IgD-negative memory B cell (primary cell): Measurements from ENCODE around the gene PRPF8. TPM values are rescaled to one million over a fixed set of nuclear protein-coding genes. Genes with fewer than 3 reads are reported as not detected.
"Not testable (repeated sequence)": the region's sequence is repeated elsewhere in the genome, so short reads cannot be mapped to it uniquely, and the experiment has no call there.

Experiments used
- H3K27ac Mint-ChIP-seq, 3 donors: one replicate each; pipeline ENCODE4 v1.8.0; 2020 to 2022; ENCODE audit warnings: mild to moderate bottlenecking in 3 of 3, mixed read lengths in 3 of 3, moderate library complexity in 1 of 3
- H3K27me3 Mint-ChIP-seq: one replicate; pipeline ENCODE4 v1.8.0; 2021; ENCODE audit warnings: mixed read lengths
- H3K36me3 Mint-ChIP-seq: one replicate; pipeline ENCODE4 v1.8.0; 2020; ENCODE audit warnings: mild to moderate bottlenecking, mixed read lengths
- H3K4me1 Mint-ChIP-seq, 3 donors: one replicate each; pipeline ENCODE4 v1.8.0; 2020 to 2022; ENCODE audit warnings: mixed read lengths in 3 of 3, mild to moderate bottlenecking in 1 of 3
- H3K4me3 Mint-ChIP-seq, 4 donors: one replicate each; pipeline ENCODE4 v1.8.0; 2020 to 2022; ENCODE audit warnings: mild to moderate bottlenecking in 4 of 4, mixed read lengths in 4 of 4, moderate library complexity in 3 of 4
- H3K9me3 Mint-ChIP-seq, 3 donors: one replicate each; pipeline ENCODE4 v1.8.0; 2020 to 2021; ENCODE audit warnings: mixed read lengths in 3 of 3, mild to moderate bottlenecking in 1 of 3
- polyA plus RNA-seq: library from polyadenylated mRNA; unstranded; fragments of 300-500 nt; fragmentation: Illumina TruSeq; gene quantifications from one replicate; pipeline ENCODE4 v1.2.3, GENCODE V29; 2021

Gene PRPF8
- polyA plus RNA-seq, 1 donor from 2014 or later: 156 TPM

GRCh38 chr17:1711804-1712203, 27.1 kb upstream of the PRPF8 start:
- Mint-ChIP-seq H3K36me3 (no peaks in the 10 kb centered on the region), H3K4me1 (peaks cover 4 to 17% (median 4%) of the 10 kb centered on the region in 3 donors), H3K27ac (peak overlapping the region in 1 of 3 donors; percentile 44), H3K9me3 (no peaks in the 10 kb centered on the region), H3K4me3 (peak overlapping the region in 1 of 4 donors; percentile 75), H3K27me3 (peaks cover 32% of the 10 kb centered on the region)

DNA sequence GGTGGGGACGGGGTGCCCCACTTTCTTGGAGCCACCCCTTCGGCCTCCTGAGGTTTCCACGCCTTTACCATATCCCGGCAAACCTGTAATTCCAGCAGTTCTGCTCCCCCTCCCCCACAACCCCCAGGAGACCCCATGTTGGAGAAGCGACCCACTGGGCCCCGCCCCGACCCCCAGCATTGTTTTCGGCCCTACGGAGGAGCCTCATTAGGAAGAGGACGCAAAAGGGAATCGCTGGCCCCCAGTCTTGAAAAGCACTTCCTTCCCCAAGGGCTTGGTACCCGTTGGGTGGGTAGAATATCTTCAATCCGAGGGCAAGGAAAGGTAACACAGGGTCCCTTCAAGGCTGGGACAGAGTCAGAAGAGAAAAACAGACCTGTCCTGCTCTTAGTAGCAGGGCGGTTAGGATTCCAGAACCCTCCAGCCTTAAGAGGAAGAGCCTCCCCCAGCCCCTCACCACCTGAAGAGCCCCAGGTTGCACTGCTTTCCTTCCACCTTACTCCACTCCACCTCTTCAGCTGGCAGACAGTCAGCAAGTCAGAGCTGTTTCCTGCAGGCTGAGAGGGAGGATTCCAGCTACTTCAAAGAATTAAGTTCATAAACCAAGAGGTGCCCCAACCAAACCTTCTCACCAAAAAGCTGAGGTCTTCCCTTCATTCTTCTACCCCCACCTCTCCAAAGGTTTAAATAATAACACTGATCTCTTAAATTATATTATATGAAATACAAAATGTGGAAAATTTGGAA, 26.3 kb upstream of the PRPF8 start:
- Mint-ChIP-seq H3K4me3 (peak overlapping the region; percentile 46 to 83 (median 73)), H3K4me1 (peaks cover 3 to 13% (median 4%) of the 10 kb centered on the region in 3 donors), H3K9me3 (no peaks in the 10 kb centered on the region), H3K36me3 (no peaks in the 10 kb centered on the region), H3K27me3 (peaks cover 37% of the 10 kb centered on the region), H3K27ac (peak overlapping the region in 1 of 3 donors; percentile 59)

- Mint-ChIP-seq H3K36me3 (no peaks in the 10 kb centered on the region), H3K9me3 (no peaks in the 10 kb centered on the region), H3K4me1 (peaks cover 2 to 13% (median 4%) of the 10 kb centered on the region in 3 donors), H3K27ac (peak within 1 kb of the TSS in 1 of 3 donors; percentile 59), H3K27me3 (peaks cover 39% of the 10 kb centered on the region), H3K4me3 (peak within 1 kb of the TSS; percentile 52 to 83 (median 73))
Measured at GRCh38 chr17:1709971-1710806, 25.5 kb upstream of the PRPF8 start, which contains the start of gene TLCD2. TSS of gene TLCD2 (minus strand) at chr17:1710377. CDS start at chr17:1710242, 135 bp downstream.

DNA sequence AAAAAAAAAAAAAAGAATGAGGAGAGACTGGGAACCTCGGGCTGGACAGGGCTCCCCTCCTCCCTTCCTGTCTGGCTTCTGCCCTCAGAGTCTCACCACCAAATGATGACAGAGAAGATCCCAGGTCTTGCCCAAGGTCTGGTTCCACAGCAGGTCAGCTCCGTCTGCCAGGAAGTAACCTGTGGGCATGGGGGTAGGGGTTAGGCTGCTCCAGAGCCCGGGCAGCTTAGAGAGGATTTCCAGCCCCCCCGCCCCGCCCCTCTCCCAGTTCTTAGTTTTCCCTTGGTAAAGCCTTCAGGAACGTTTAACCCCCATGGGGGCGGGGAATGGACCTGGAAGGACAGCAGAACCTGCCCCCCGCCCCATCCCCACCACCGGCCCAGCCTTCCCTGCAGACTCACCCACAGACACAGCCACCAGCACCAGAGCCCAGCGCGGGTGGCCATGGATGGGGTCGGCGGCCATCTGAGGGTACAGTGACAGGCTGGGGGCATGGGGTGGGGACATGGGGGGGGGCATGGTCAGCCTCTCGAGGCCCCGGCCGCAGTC, 24.8 kb upstream of the PRPF8 start:
- no peaks in the 10 kb centered on the region for H3K9me3 Mint-ChIP-seq
- peaks cover 42% of the 10 kb centered on the region for H3K27me3 Mint-ChIP-seq
- no peak overlapping the region for H3K27ac Mint-ChIP-seq
- peaks cover 2 to 13% (median 2%) of the 10 kb centered on the region in 3 donors for H3K4me1 Mint-ChIP-seq
- H3K36me3 Mint-ChIP-seq: no peaks in the 10 kb centered on the region
- H3K4me3 Mint-ChIP-seq: peak overlapping the region in 2 of 4 donors; percentile 27 to 73

- H3K4me3 Mint-ChIP-seq: peak overlapping the region in 1 of 4 donors; percentile 73
- H3K27ac Mint-ChIP-seq, H3K36me3 Mint-ChIP-seq, H3K9me3 Mint-ChIP-seq: not testable (repeated sequence)
- peaks cover 0 to 13% (median 2%) of the 10 kb centered on the region in 3 donors for H3K4me1 Mint-ChIP-seq
- H3K27me3 Mint-ChIP-seq: peaks cover 42% of the 10 kb centered on the region
Measured at GRCh38 chr17:1708791-1709346, 24.2 kb upstream of the PRPF8 start.

- Mint-ChIP-seq H3K4me3 (no peak overlapping the region), H3K9me3 (no peaks in the 10 kb centered on the region), H3K27ac (no peak overlapping the region), H3K36me3 (peaks cover 3% of the 10 kb centered on the region), H3K4me1 (peaks cover 0 to 11% (median 2%) of the 10 kb centered on the region in 3 donors), H3K27me3 (peaks cover 39% of the 10 kb centered on the region)
Measured at GRCh38 chr17:1707107-1707506, 22.4 kb upstream of the PRPF8 start.

DNA sequence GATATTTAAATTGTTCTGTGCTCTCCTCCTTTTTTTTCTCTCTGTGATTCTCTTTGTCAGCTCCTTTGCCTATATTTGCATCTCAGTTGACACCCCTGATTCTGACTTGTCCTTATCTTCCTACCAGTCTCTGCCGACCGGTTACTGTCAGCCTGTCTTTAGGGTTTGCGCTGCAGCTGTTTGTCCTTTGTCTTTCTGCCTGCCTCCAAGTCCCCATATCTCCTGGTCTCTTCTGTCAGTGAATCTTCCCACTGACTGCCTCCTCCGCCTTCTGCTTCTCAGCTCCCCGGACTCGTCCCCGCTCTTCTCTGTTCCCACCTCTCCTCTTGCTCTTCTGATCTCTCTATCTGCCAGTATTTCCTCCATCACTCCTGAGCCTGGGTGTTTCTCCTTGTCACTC, 20.3 kb upstream of the PRPF8 start:
- H3K4me1 Mint-ChIP-seq: no peaks in the 10 kb centered on the region
- no peak overlapping the region for H3K27ac Mint-ChIP-seq
- H3K4me3 Mint-ChIP-seq: no peak overlapping the region
- H3K9me3 Mint-ChIP-seq: no peaks in the 10 kb centered on the region
- H3K36me3 Mint-ChIP-seq: peaks cover 3% of the 10 kb centered on the region
- H3K27me3 Mint-ChIP-seq: peaks cover 31% of the 10 kb centered on the region

DNA sequence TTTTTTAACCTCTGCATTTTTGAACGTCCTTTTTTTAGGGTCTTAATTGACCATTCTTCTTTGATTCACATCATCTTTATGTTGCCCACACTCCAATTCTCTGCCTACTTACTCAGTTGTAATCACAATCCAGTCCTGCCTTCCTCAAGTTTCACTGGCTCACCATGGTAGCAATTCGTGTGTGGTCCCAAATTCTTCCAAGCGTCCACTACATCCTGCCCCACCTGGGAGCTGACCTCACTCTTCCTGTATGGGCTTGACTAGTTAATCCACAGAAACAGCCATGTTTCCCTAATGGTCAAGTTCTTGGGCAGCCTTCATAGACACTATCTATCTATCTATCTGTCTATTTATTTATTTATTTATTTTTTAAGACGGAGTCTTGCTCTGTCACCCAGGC, 18.4 kb upstream of the PRPF8 start:
- Mint-ChIP-seq H3K9me3 (no peaks in the 10 kb centered on the region), H3K27ac (no peak overlapping the region), H3K4me3 (no peak overlapping the region), H3K27me3 (peaks cover 27% of the 10 kb centered on the region), H3K36me3 (peaks cover 3% of the 10 kb centered on the region), H3K4me1 (no peaks in the 10 kb centered on the region)

DNA sequence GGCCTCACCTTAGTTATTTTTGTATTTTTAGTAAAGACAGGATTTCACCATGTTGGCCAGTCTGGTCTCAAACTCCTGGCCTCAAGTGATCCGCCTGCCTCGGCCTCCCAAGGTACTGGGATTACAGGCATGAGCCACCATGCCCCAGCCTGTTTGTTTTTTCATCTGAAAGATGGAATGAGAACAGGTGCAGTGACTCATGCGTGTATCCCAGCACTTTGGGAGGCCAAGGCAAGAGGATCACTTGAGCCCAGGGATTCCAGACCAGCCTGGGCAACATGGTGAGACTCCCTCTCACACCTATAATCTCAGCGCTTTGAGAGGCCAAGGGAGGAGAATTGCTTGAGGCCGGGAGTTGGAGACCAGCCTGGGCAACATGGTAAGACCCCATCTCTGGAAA, 15.2 kb upstream of the PRPF8 start:
- not testable (repeated sequence) for H3K27me3 Mint-ChIP-seq, H3K9me3 Mint-ChIP-seq, H3K4me3 Mint-ChIP-seq, H3K36me3 Mint-ChIP-seq, H3K27ac Mint-ChIP-seq, H3K4me1 Mint-ChIP-seq

GRCh38 chr17:1697681-1698080, 13.0 kb upstream of the PRPF8 start:
- H3K36me3 Mint-ChIP-seq: no peaks in the 10 kb centered on the region
- no peak overlapping the region for H3K4me3 Mint-ChIP-seq
- H3K9me3 Mint-ChIP-seq: no peaks in the 10 kb centered on the region
- no peaks in the 10 kb centered on the region for H3K4me1 Mint-ChIP-seq
- peaks cover 8% of the 10 kb centered on the region for H3K27me3 Mint-ChIP-seq
- H3K27ac Mint-ChIP-seq: no peak overlapping the region

DNA sequence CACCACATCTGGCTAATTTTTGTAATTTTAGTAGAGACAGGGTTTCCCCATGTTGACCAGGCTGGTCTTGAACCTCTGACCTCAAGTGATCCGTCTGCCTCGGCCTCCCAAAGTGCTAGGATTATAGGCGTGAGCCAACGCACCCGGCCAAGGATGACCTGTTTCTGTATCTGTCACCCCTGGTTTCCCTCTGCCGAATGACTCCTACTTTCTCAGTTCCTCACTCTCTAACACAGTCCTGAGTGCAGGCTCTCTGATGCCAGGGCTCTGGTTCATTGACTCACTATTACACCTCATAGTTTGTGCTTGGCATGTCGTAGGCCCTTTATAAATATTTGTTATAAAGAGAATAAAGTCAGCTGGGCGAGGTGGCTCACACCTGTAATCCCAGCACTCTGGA, 10.7 kb upstream of the PRPF8 start:
- peaks cover 11% of the 10 kb centered on the region for H3K27me3 Mint-ChIP-seq
- peaks cover 0 to 1% (median 0%) of the 10 kb centered on the region in 3 donors for H3K4me1 Mint-ChIP-seq
- H3K27ac Mint-ChIP-seq: no peak overlapping the region
- no peak overlapping the region for H3K4me3 Mint-ChIP-seq
- H3K36me3 Mint-ChIP-seq: no peaks in the 10 kb centered on the region
- H3K9me3 Mint-ChIP-seq: no peaks in the 10 kb centered on the region

- Mint-ChIP-seq H3K4me3 (no peak overlapping the region), H3K9me3 (no peaks in the 10 kb centered on the region), H3K27ac (no peak overlapping the region), H3K36me3 (no peaks in the 10 kb centered on the region), H3K4me1 (peaks cover 0 to 1% (median 0%) of the 10 kb centered on the region in 3 donors), H3K27me3 (peaks cover 11% of the 10 kb centered on the region)
Measured at GRCh38 chr17:1693339-1693738, 8.7 kb upstream of the PRPF8 start.

GRCh38 chr17:1690544-1691221, 6.0 kb upstream of the PRPF8 start:
- Mint-ChIP-seq H3K9me3 (no peaks in the 10 kb centered on the region), H3K4me3 (peak overlapping the region in 1 of 4 donors; percentile 32), H3K4me1 (peaks cover 0 to 5% (median 0%) of the 10 kb centered on the region in 3 donors), H3K36me3 (peaks cover 2% of the 10 kb centered on the region), H3K27me3 (peaks cover 7% of the 10 kb centered on the region), H3K27ac (no peak overlapping the region)

GRCh38 chr17:1688405-1688804, 3.7 kb upstream of the PRPF8 start:
- H3K9me3 Mint-ChIP-seq, H3K36me3 Mint-ChIP-seq, H3K27me3 Mint-ChIP-seq, H3K4me3 Mint-ChIP-seq, H3K27ac Mint-ChIP-seq: not testable (repeated sequence)
- H3K4me1 Mint-ChIP-seq: peaks cover 10 to 16% (median 14%) of the 10 kb centered on the region in 3 donors
